ENCODE data around the gene UBD. TPM values are rescaled to one million over a fixed set of nuclear protein-coding genes. Genes with fewer than 3 reads are reported as not detected.

UBD gene
- total and polyA plus RNA-seq, 8 donors: 0.66 to 331 (median 6.3) TPM

DNA sequence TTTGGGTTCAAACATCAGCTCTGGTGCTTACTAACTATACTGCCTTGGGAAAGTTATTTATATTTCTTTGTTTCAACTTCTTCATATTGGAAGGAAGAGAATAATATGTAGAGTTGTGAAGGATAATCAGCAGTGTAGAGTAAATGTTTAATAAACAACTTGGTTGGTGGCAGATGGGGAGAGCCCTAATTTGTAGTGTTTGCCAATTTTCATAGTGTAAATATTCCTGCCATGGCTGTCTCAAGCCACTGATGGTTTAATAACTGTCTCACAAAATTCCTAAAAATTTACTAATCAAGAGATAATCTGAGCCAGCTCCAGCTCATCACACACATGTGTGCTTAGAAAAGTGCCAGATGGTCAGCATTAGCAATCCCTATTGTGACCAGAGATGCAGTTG is 25.3 kb upstream of the UBD start, which contains the start of gene OR2H2:
TSS of gene OR2H2 (plus strand) at position 301 of the 400 bp plus-strand sequence. CDS start 2,824 bp downstream, outside the sequence.
- no peaks in the 10 kb centered on the region for H3K27me3 ChIP-seq
- TF ChIP-seq, protein P1, sequence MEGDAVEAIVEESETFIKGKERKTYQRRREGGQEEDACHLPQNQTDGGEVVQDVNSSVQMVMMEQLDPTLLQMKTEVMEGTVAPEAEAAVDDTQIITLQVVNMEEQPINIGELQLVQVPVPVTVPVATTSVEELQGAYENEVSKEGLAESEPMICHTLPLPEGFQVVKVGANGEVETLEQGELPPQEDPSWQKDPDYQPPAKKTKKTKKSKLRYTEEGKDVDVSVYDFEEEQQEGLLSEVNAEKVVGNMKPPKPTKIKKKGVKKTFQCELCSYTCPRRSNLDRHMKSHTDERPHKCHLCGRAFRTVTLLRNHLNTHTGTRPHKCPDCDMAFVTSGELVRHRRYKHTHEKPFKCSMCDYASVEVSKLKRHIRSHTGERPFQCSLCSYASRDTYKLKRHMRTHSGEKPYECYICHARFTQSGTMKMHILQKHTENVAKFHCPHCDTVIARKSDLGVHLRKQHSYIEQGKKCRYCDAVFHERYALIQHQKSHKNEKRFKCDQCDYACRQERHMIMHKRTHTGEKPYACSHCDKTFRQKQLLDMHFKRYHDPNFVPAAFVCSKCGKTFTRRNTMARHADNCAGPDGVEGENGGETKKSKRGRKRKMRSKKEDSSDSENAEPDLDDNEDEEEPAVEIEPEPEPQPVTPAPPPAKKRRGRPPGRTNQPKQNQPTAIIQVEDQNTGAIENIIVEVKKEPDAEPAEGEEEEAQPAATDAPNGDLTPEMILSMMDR (IDR thresholded peaks at IDR 0.05): no peak
- DNase-seq (no peak), FAIRE-seq (no peak), ATAC-seq (no peak)
- intact Hi-C loops (cut with DNase I): loop anchor here in 1 of 3 donors (10.0 kb wide), 1 partner anchor 160 kb away; no protein-coding TSS in a partner anchor
- no peaks in the 10 kb centered on the region for H3K9me3 ChIP-seq
- H3K27ac ChIP-seq: no peak within 1 kb of the TSS
- H3K4me1 ChIP-seq: no peaks in the 10 kb centered on the region
- no peaks in the 10 kb centered on the region for H3K36me3 ChIP-seq
- H3K4me3 ChIP-seq: no peak within 1 kb of the TSS

GRCh38 chr6:29577544-29577943 is 18.0 kb upstream of the UBD start:
- FAIRE-seq (no peak), ATAC-seq (no peak), DNase-seq (no peak)
- intact Hi-C loops (cut with DNase I): no loop called here
- Histone ChIP-seq H3K4me1 (no peaks in the 10 kb centered on the region), H3K9me3 (no peaks in the 10 kb centered on the region), H3K4me3 (no peak overlapping the region), H3K27me3 (no peaks in the 10 kb centered on the region), H3K27ac (no peak overlapping the region), H3K36me3 (no peaks in the 10 kb centered on the region)
- TF ChIP-seq, protein P1 (IDR thresholded peaks at IDR 0.05): no peak
- WGBS, 2 donors: 77 to 82% methylated on average over 7 of the region's 7 CpGs

DNA sequence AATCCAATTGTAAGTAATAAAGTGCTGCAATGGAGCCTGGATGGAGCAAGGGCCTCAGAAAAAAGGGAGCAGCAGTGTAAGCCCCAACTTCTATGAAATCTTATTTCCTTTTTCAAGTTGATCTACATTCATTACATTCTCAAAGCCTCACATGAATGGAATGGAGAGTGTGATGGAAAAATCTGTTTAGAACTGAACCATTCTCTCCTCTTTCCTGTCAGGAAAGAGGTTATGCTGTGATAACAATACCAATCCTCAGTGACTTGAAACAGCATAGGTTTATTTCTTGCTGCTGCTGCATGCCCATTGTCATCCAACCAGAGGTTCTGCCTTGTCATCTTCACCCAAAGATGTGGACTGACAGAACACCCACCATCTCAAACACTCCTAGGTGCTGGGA is 16.5 kb upstream of the UBD start:
- ATAC-seq: no peak

GRCh38 chr6:29567991-29568390 is 8.5 kb upstream of the UBD start:
- Histone ChIP-seq H3K36me3 (no peaks in the 10 kb centered on the region), H3K27me3 (peaks cover 0 to 3% (median 0%) of the 10 kb centered on the region in 4 donors), H3K4me3 (no peak overlapping the region), H3K27ac (no peak overlapping the region), H3K4me1 (no peaks in the 10 kb centered on the region), H3K9me3 (no peaks in the 10 kb centered on the region)
- 56% methylated on average over 5 of the region's 5 CpGs for WGBS, 2 donors
- FAIRE-seq (no peak), ATAC-seq (no peak), DNase-seq (no peak)
- intact Hi-C loops (cut with DNase I): no loop called here
- TF ChIP-seq, protein P1 (IDR thresholded peaks at IDR 0.05): no peak

More for the DNA sequence above, 16.5 kb upstream of the UBD start:
- no peaks in the 10 kb centered on the region for H3K9me3 ChIP-seq
- H3K36me3 ChIP-seq: no peaks in the 10 kb centered on the region
- intact Hi-C loops (cut with DNase I): no loop called here
- no peak for DNase-seq
- H3K27ac ChIP-seq: no peak overlapping the region
- H3K4me3 ChIP-seq: no peak overlapping the region
- H3K4me1 ChIP-seq: no peaks in the 10 kb centered on the region
- FAIRE-seq: no peak
- H3K27me3 ChIP-seq: no peaks in the 10 kb centered on the region
- TF ChIP-seq, protein P1 (IDR thresholded peaks at IDR 0.05): no peak

GRCh38 chr6:29567541-29567940 is 8.0 kb upstream of the UBD start:
- Histone ChIP-seq H3K27ac (no peak overlapping the region), H3K36me3 (no peaks in the 10 kb centered on the region), H3K27me3 (peaks cover 0 to 3% (median 0%) of the 10 kb centered on the region in 4 donors), H3K9me3 (no peaks in the 10 kb centered on the region), H3K4me1 (no peaks in the 10 kb centered on the region), H3K4me3 (no peak overlapping the region)
- TF ChIP-seq, protein P1 (IDR thresholded peaks at IDR 0.05): no peak
- ATAC-seq: no peak
- intact Hi-C loops (cut with DNase I): no loop called here
- WGBS, 2 donors: 22 to 41% methylated on average over 2 of the region's 2 CpGs
- no peak for FAIRE-seq
- no peak for DNase-seq
